ENCODE results near the gene TBC1D8.

GRCh38 chr2:101080211-101081068, 70.7 kb downstream of the TBC1D8 start:
- TF ChIP-seq POLR2A (IDR thresholded peaks at IDR 0.05): no peak
- no peak for TF ChIP-seq CTCF (IDR thresholded peaks at IDR 0.05)

Measured in body of pancreas (tissue), 4 donors.